Peyer's patch (tissue), 4 donors: Measurements from ENCODE around the gene RARS1. TPM values are rescaled to one million over a fixed set of nuclear protein-coding genes. Genes with fewer than 3 reads are reported as not detected.

ENCODE experiments used
- DNase-seq, 3 donors: peaks; one replicate each; pipeline ENCODE4 v3.0.0-alpha.2; 2017 to 2019
- H3K27ac ChIP-seq, 4 donors: fragments of 200-600 bp; sonication (generic); one replicate each; pipeline ENCODE4 v1.5.1; 2016 to 2019
- H3K27me3 ChIP-seq, 2 donors: fragments of 200-600 bp; sonication (generic); one replicate each; pipeline ENCODE4 v1.5.1; 2019
- H3K36me3 ChIP-seq, 3 donors: fragments of 200-600 bp; sonication (generic); one replicate each; pipeline ENCODE4 v1.5.1; 2016 to 2019
- H3K4me1 ChIP-seq, 4 donors: fragments of 200-600 bp; sonication (generic); one replicate each; pipeline ENCODE4 v1.5.1; 2016 to 2019
- H3K4me3 ChIP-seq, 4 donors: fragments of 200-600 bp; sonication (generic); 1 replicate in 3 of 4; 2 replicates in 1 of 4; pipeline ENCODE4 v1.5.1; 2016 to 2019; ENCODE audit warnings: mild to moderate bottlenecking in 1 of 4
- H3K9me3 ChIP-seq, 4 donors: fragments of 200-600 bp; sonication (generic); one replicate each; pipeline ENCODE4 v1.5.1; 2016 to 2019; ENCODE audit warnings: mild to moderate bottlenecking in 1 of 4
- POLR2A ChIP-seq, 2 donors: fragments of 450-650 bp; IDR thresholded peaks; one replicate each; pipeline ENCODE4 v1.5.1; 2017; ENCODE audit warnings: antibody characterized with exemption in 2 of 2, mild to moderate bottlenecking in 2 of 2, moderate library complexity in 2 of 2
- small RNA-seq, 2 donors: library from RNA; depleted of rRNA; stranded (forward); fragments of <200 nt; gene quantifications; one replicate each; pipeline ENCODE3, GENCODE V24; 2016
- total RNA-seq, 4 donors: library from RNA; depleted of rRNA; stranded (reverse); fragments of >200 nt; gene quantifications; one replicate each; pipeline ENCODE4 v1.1.0, GENCODE V29; 2016
- TF ChIP-seq, protein P1 (sequence below), 6 experiments: fragments of 450-650 bp in 4 of 6; fragments of 200-600 bp in 2 of 6; sonication (generic) in 1 of 6; IDR thresholded peaks; one replicate each; pipeline ENCODE4 v1.5.1; 2017 to 2019; ENCODE audit warnings: antibody characterized with exemption in 6 of 6, mild to moderate bottlenecking in 3 of 6, moderate library complexity in 1 of 6

The RARS1 gene
- total RNA-seq, 4 donors from 2014 or later: 81.5 to 115 (median 108) TPM

DNA sequence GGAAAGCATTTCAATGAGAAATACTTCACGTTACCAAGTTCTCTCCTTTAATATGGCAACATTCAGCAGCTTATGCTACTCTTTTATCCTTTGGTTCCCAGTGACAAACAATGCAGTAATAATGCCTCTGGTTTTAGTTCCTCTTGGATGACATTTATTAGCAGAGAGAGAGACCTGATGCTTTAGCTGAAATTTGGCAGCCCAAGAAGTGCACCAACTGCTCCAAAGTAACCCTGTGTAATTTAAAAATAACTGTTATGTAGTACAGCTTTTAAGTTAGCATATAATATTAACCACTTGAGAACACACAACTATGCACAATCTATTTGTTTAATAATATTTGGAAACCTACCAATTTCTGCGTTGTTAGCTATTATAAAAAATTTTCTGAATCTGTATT lies 71.1 kb downstream of the RARS1 start:
- Histone ChIP-seq H3K27ac (no peak overlapping the region), H3K9me3 (no peaks in the 10 kb centered on the region), H3K4me1 (no peaks in the 10 kb centered on the region), H3K36me3 (peaks cover 0 to 77% (median 10%) of the 10 kb centered on the region in 3 donors), H3K4me3 (no peak overlapping the region), H3K27me3 (no peaks in the 10 kb centered on the region)
- no peak for TF ChIP-seq POLR2A (IDR thresholded peaks at IDR 0.05)
- TF ChIP-seq, protein P1, sequence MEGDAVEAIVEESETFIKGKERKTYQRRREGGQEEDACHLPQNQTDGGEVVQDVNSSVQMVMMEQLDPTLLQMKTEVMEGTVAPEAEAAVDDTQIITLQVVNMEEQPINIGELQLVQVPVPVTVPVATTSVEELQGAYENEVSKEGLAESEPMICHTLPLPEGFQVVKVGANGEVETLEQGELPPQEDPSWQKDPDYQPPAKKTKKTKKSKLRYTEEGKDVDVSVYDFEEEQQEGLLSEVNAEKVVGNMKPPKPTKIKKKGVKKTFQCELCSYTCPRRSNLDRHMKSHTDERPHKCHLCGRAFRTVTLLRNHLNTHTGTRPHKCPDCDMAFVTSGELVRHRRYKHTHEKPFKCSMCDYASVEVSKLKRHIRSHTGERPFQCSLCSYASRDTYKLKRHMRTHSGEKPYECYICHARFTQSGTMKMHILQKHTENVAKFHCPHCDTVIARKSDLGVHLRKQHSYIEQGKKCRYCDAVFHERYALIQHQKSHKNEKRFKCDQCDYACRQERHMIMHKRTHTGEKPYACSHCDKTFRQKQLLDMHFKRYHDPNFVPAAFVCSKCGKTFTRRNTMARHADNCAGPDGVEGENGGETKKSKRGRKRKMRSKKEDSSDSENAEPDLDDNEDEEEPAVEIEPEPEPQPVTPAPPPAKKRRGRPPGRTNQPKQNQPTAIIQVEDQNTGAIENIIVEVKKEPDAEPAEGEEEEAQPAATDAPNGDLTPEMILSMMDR (IDR thresholded peaks at IDR 0.05): no peak
- no peak for DNase-seq

DNA sequence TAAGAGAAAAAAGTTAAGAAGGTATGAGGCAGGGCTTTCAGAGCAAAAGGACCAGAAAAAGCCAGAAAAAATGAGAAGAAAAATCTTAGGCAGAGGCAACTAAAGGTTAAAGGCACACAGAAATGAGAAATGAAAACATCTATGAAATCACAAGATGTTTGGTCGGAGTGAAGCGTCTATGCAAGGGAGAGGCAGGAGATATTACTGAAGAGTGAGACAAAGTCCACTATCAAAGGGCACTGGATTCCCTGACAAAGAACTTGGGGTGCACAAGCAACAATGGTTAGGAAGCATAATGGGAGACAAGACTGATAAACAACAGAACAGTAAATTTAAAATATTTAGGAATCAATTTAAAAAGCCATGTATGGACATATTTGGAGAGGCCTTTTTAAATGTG lies 76.0 kb downstream of the RARS1 start:
- TF ChIP-seq, protein P1 (IDR thresholded peaks at IDR 0.05): no peak
- TF ChIP-seq POLR2A (IDR thresholded peaks at IDR 0.05): no peak
- Histone ChIP-seq H3K9me3 (no peaks in the 10 kb centered on the region), H3K4me3 (no peak overlapping the region), H3K27me3 (no peaks in the 10 kb centered on the region), H3K4me1 (no peaks in the 10 kb centered on the region), H3K36me3 (peaks cover 0 to 78% (median 5%) of the 10 kb centered on the region in 3 donors), H3K27ac (peak overlapping the region in 1 of 4 donors; percentile 27)
- no peak for DNase-seq

DNA sequence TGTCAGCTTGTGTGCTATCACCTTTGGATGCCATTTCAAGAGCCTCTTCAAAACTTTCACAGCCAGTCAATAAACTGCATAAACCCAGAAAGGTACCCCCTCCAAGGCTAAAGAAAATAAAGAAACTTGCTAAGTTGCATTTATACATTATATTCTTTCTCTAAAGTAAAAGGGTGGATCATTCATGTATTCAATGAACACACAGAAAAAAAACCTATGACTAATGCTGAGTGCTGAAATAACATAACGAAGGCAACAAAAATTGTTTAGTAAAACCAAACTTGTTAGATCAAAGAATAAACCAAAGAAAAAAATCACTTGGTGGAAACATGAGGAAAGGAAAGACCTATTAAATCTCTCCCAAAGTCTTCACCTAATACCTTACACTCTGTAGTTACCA lies 77.7 kb downstream of the RARS1 start:
- H3K36me3 ChIP-seq: peaks cover 0 to 74% (median 3%) of the 10 kb centered on the region in 3 donors
- H3K4me3 ChIP-seq: no peak overlapping the region
- H3K27me3 ChIP-seq: no peaks in the 10 kb centered on the region
- H3K4me1 ChIP-seq: no peaks in the 10 kb centered on the region
- H3K9me3 ChIP-seq: no peaks in the 10 kb centered on the region
- DNase-seq: no peak
- TF ChIP-seq POLR2A (IDR thresholded peaks at IDR 0.05): no peak
- TF ChIP-seq, protein P1 (IDR thresholded peaks at IDR 0.05): no peak
- H3K27ac ChIP-seq: no peak overlapping the region

DNA sequence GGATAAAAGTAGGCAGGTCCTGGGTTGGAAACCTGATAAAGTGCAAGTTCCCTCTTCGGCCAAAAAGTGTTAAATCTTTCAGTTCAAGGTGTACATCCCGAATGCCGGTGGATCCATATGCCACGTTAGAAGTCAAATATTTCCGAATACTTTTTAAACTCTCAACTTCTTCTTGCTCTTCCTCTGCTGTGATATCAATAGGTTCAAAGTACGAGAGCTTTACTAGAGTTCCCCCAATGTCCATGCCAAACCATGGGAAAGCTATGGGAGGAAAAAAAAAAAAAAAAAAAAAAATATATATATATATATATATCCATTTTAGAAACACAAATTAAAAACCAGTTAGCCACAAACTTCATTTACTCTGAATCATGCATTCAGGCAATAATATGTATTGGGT lies 82.5 kb downstream of the RARS1 start:
- no peak overlapping the region for H3K27ac ChIP-seq
- no peak for DNase-seq
- no peaks in the 10 kb centered on the region for H3K27me3 ChIP-seq
- peaks cover 0 to 8% (median 0%) of the 10 kb centered on the region in 4 donors for H3K4me1 ChIP-seq
- TF ChIP-seq, protein P1 (IDR thresholded peaks at IDR 0.05): no peak
- TF ChIP-seq POLR2A (IDR thresholded peaks at IDR 0.05): no peak
- peaks cover 0 to 43% (median 0%) of the 10 kb centered on the region in 3 donors for H3K36me3 ChIP-seq
- H3K9me3 ChIP-seq: no peaks in the 10 kb centered on the region
- H3K4me3 ChIP-seq: no peak overlapping the region

Small RNA genes within 50 kb of the gene (small RNA-seq; reads per million reads assigned to genes)
- gene MIR103A1: 0.35 to 0.51 reads per million in 2 donors

Other genes with a start within 250 kb of the RARS1 start
- gene WWC1, start 194.8 kb upstream of the RARS1 start, total RNA-seq: 10 to 100 TPM; 47.0 to 63.2 (median 52.8) TPM
- 1 to 10 TPM in 2 of 4 donors, not detected in 2; 1.8 to 1.9 TPM for gene FBLL1, start 42.8 kb downstream of the RARS1 start, total RNA-seq
- 10 to 100 TPM; 29.7 to 94.8 (median 73.1) TPM for gene PANK3, start 92.9 kb downstream of the RARS1 start, total RNA-seq